Measurements from ENCODE around the gene GNAT3.

GNAT3 gene

GRCh38 chr7:80459776-80460510, 51.9 kb downstream of the GNAT3 start:
- H3K27me3 ChIP-seq = no peaks in the 10 kb centered on the region
- no peaks in the 10 kb centered on the region for H3K9me3 ChIP-seq
- no peak for DNase-seq
- H3K4me3 ChIP-seq (ENCODE audit: low read depth, low read length) = no peak overlapping the region
- no peaks in the 10 kb centered on the region for H3K36me3 ChIP-seq
- no peak for TF ChIP-seq CTCF (IDR thresholded peaks at IDR 0.05; ENCODE audit: low read depth, low read length)
- H3K4me1 ChIP-seq = no peaks in the 10 kb centered on the region

- no peak for TF ChIP-seq CTCF (IDR thresholded peaks at IDR 0.05; ENCODE audit: low read depth, low read length)
- no peaks in the 10 kb centered on the region for H3K9me3 ChIP-seq
- DNase-seq = no peak
- no peaks in the 10 kb centered on the region for H3K27me3 ChIP-seq
- no peaks in the 10 kb centered on the region for H3K36me3 ChIP-seq
- H3K4me1 ChIP-seq = no peaks in the 10 kb centered on the region
- no peak overlapping the region for H3K4me3 ChIP-seq (ENCODE audit: low read depth, low read length)
Observed at GRCh38 chr7:80458822-80459725, 52.8 kb downstream of the GNAT3 start.

GRCh38 chr7:80453699-80454340, 58.0 kb downstream of the GNAT3 start:
- peak; percentile 29 for DNase-seq

GRCh38 chr7:80450621-80451308, 61.1 kb downstream of the GNAT3 start:
- Histone ChIP-seq H3K9me3 (no peaks in the 10 kb centered on the region), H3K4me1 (no peaks in the 10 kb centered on the region), H3K4me3 (ENCODE audit: low read depth, low read length) (no peak overlapping the region), H3K36me3 (no peaks in the 10 kb centered on the region), H3K27me3 (no peaks in the 10 kb centered on the region)
- TF ChIP-seq CTCF (IDR thresholded peaks at IDR 0.05; ENCODE audit: low read depth, low read length) = no peak
- DNase-seq = no peak

More at GRCh38 chr7:80453699-80454340, 58.0 kb downstream of the GNAT3 start:
- no peaks in the 10 kb centered on the region for H3K27me3 ChIP-seq
- H3K36me3 ChIP-seq = no peaks in the 10 kb centered on the region
- peak; percentile 62 for TF ChIP-seq CTCF (IDR thresholded peaks at IDR 0.05; ENCODE audit: low read depth, low read length)
- no peaks in the 10 kb centered on the region for H3K4me1 ChIP-seq
- no peaks in the 10 kb centered on the region for H3K9me3 ChIP-seq
- H3K4me3 ChIP-seq (ENCODE audit: low read depth, low read length) = no peak overlapping the region

GRCh38 chr7:80449836-80450235, 62.0 kb downstream of the GNAT3 start:
- H3K4me1 ChIP-seq = peaks cover 3% of the 10 kb centered on the region
- DNase-seq = no peak
- H3K27me3 ChIP-seq = no peaks in the 10 kb centered on the region
- no peak overlapping the region for H3K4me3 ChIP-seq (ENCODE audit: low read depth, low read length)
- no peaks in the 10 kb centered on the region for H3K9me3 ChIP-seq
- no peaks in the 10 kb centered on the region for H3K36me3 ChIP-seq
- no peak for TF ChIP-seq CTCF (IDR thresholded peaks at IDR 0.05; ENCODE audit: low read depth, low read length)
